GM18861 (cell line): ENCODE data around the gene IL17REL.

Experiments used
- ATAC-seq: cut with Tn5 transposase; IDR thresholded peaks from one replicate; pipeline ENCODE4 v1.9.1; 2021; ENCODE audit not compliant: unreplicated experiment

IL17REL gene

GRCh38 chr22:49969751-49970527 lies 42.6 kb downstream of the IL17REL start:
- ATAC-seq, result no peak

GRCh38 chr22:49968831-49969661 lies 43.5 kb downstream of the IL17REL start:
- no peak for ATAC-seq

DNA sequence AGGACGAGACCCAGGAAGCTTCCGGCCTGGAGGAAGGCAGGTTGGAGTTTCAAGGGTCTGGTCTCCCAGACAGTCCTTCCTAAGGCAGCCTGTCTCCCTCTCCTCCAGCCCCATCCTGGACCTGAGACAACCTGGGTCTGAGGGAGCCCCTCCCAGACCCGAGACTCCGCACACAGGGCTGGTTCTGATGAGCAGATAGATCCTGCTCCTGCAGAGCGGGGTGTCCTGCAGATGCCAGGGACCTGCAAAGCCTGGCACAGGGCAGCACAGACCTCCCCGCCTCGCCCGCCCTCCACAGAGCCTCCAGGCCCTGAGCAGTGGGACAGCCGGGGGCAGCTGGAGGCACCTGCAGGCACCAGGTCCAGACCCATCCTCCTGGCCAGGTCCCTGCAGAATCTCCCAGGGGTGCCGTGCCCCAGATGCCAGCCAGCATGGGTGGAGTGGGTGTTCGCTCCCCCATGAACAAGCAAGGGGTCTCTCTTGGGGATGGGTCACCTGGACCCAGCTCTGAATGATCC lies 44.2 kb downstream of the IL17REL start:
- ATAC-seq, result no peak

DNA sequence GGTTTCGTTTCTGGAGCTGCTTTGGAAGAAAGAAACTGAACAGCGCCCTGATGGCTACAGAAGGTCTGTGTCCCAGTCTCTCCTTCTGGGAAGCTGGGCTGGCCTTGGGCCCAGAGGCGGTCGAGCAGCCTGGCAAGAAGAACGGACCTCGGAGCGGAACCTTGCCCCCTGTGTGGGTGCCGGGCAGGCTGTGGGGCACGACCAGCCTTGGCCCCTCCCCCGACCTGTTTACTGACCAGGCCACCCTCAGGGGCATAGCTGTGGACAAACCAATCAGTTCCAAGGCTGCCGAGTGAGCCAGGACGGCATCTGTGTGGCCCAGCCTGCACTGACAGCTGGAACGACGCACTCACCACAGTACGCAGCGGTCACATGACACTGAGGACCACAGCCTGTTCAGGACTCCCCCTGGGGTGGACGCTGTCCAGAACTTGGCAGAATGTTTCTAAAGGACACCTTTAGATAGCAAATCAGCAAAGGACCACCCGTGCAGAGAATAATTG lies 44.8 kb downstream of the IL17REL start:
- no peak for ATAC-seq

- no peak for ATAC-seq
Observed at GRCh38 chr22:49966774-49967705, 45.5 kb downstream of the IL17REL start.

DNA sequence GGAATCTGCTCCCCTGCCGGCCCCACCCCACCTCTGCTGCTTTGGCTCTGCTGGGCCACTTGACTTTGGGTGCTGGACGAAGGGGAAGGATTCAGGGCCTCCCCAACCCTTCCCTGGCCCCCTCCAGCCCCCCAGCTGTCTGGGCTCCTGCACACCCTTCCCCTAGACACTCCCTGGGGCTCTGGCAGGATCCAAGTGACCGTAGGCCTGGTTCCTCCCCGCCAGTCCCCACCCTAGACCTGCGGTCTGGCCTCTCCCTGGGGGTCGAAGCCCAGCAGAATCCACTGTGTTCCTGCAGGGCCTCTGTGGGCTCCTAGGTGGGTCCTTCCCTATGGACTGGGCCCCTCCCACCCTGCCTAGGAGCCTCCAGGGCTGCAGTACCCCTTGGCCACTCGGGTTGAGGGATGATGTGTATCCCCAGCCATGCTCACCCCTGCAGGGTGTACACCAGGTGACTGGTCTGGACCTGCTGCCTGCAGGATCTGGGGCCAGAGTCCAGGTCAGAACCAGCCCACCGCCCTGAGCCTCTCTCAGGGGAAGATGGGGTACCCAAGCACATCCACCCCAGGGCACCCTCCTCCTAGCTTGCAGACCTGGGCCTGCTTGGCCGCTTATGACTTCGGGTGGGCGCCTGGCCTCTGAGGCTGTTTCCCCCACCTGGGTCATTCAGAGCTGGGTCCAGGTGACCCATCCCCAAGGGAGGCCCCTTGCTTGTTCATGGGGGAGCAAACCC lies 46.4 kb downstream of the IL17REL start:
- ATAC-seq, result no peak

DNA sequence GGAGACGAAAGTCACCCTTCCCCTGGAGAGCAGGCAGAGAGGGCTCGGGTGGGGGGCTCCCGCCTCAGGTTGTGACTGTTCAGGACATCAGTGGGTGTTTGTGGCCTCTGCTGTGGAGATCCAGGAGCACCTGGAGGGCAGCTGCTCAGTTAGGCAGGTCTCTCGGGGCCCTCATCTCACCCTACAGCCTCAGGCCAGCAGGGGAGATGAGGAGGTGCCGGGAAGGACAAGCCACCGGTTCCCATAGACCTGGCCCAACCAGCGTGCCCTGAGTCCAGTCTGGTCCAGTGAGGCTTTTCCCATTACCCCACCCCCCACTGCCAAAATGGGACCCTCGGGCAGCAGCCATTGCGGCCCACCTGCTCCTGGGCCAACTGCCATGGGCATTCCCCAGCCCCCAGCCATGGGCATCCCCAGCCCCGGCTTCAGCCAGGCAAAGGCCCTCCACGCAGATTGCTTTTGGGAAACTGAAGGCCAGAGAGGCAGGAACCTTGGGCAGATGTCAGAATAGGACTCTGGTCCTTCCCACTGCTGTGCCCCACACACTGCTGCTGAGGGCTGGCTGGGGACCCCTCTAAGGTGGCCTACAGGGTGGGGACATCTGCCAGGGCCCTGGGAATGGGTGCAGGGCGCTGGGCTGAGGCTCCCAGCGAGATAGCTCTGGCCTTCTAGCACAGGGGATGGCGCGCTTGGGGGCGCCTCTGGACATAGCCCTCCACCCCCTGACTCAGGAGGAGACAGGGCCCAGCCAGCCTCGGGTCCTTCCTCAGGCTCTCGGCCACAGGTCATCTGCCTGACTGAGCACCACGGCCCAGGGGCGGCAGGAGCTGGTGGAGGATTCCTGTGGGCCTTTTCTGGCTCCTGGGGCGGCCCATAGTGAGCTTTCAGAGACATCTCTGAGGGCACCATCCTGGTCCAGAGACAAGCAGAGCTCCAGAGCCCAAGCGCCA lies 47.2 kb downstream of the IL17REL start:
- ATAC-seq, result no peak

- no peak for ATAC-seq
Observed at GRCh38 chr22:49964136-49965090, 48.2 kb downstream of the IL17REL start.

- ATAC-seq, result no peak
Observed at GRCh38 chr22:49963647-49964026, 48.9 kb downstream of the IL17REL start.

DNA sequence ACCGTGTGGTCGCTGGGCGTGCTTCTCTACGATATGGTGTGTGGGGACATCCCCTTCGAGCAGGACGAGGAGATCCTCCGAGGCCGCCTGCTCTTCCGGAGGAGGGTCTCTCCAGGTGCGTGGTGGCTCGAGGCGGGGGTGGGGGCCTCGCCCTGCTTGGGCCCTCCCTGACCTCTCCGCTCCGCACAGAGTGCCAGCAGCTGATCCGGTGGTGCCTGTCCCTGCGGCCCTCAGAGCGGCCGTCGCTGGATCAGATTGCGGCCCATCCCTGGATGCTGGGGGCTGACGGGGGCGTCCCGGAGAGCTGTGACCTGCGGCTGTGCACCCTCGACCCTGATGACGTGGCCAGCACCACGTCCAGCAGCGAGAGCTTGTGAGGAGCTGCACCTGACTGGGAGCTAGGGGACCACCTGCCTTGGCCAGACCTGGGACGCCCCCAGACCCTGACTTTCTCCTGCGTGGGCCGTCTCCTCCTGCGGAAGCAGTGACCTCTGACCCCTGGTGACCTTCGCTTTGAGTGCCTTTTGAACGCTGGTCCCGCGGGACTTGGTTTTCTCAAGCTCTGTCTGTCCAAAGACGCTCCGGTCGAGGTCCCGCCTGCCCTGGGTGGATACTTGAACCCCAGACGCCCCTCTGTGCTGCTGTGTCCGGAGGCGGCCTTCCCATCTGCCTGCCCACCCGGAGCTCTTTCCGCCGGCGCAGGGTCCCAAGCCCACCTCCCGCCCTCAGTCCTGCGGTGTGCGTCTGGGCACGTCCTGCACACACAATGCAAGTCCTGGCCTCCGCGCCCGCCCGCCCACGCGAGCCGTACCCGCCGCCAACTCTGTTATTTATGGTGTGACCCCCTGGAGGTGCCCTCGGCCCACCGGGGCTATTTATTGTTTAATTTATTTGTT lies 49.6 kb downstream of the IL17REL start:
- ATAC-seq, result no peak

DNA sequence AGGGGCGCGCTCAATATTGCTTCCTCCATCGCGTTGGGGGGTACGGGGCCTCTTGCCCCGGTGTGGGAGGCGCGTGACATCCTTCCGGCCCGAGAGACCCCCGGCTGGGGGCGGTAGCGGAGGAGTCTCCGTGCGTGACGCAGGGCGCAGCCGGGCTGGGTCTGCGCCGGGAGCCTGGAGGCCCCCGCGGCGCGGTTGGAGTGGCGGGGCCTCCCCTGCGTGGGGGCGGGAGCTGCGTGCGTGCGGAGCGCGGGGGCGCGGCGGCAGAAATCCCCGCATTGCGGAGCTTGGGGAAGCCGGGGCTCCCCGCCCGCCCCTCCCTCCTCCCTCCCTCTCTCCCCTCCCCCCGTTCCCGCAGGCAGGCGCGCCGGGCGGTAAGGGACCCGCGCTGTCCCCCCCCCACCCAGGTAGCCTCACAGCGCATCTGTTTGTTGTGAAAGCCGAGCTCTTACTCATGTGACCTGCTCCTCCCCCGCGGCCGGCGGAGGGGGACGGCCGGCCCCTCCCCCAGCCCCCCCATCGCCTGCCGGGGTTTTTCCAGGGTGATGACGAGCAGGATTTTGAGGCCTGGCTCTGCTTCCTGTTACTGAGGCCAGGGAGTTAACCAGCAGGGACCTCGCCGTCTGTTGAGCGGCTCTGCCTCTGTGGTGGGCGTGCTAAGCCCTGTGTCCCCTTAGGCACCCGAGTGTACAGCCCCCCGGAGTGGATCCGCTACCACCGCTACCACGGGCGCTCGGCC lies 50.4 kb downstream of the IL17REL start:
- ATAC-seq, result no peak

DNA sequence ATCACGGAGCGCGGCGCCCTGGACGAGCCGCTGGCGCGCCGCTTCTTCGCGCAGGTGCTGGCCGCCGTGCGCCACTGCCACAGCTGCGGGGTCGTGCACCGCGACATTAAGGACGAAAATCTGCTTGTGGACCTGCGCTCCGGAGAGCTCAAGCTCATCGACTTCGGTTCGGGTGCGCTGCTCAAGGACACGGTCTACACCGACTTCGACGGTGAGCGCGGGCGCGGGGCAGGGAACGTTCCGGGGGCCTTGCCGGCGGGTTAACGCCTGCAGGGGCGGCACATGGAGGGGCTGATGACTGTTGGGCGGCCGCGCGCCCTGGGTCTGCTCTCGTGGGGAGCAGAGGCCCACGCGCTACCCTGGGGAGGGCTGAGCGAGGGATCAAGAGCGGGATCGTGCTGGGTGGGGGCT lies 51.0 kb downstream of the IL17REL start:
- no peak for ATAC-seq

DNA sequence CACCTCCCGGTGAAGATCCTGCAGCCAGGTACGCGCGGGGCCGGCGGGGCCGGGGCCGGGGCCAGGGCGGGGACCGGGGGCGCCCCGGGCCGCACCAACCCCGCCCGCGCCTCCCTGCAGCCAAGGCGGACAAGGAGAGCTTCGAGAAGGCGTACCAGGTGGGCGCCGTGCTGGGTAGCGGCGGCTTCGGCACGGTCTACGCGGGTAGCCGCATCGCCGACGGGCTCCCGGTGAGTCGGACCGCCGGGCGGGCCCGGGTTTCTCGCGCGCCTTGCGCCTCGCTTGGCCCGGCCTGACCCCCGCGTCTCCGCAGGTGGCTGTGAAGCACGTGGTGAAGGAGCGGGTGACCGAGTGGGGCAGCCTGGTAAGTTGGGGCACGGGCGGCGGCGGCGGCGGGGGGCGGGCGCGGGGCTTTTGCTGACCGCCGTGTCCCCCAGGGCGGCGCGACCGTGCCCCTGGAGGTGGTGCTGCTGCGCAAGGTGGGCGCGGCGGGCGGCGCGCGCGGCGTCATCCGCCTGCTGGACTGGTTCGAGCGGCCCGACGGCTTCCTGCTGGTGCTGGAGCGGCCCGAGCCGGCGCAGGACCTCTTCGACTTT lies 51.5 kb downstream of the IL17REL start:
- no peak for ATAC-seq

- ATAC-seq, result peak; percentile 50
Observed at GRCh38 chr22:49960159-49961004, 52.2 kb downstream of the IL17REL start, which contains the start of gene PIM3. TSS of gene PIM3 (plus strand) at chr22:49960772. CDS start at chr22:49960948, 176 bp downstream.

- ATAC-seq, result peak; percentile 8
Observed at GRCh38 chr22:49959782-49960158, 52.8 kb downstream of the IL17REL start.
